GM10847 (cell line): ENCODE results near the gene TRIM63.

Experiments
- POLR2A ChIP-seq: IDR thresholded peaks from 2 replicates; pipeline ENCODE4 v1.6.1; 2011; ENCODE audit not compliant: insufficient read length; ENCODE audit errors: extremely low read depth

Gene TRIM63

DNA sequence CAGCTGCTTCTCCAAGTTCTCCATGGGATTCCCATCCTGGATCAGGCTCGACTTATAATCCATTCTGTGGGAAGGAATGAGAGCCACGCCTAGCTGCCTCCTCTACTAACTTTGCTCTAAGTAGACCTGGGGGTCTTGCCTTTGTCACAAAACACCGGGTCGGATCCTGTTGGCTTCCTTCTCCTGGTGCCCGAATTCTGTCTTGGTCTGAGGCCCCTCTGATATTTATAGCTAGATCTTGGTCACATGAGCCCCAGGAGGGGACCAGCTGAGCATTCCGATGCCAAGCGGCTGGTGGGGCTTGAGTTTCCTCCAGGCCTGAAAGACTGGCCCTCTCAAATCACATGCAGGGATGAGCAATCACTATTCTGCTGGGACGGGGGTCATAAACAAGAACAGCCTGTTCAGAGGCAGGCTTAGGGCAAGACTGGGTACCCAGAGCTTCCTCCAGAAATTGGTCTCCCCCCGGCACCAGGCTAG is at the start of gene TRIM63:
Gene TRIM63, minus strand, starts transcription at position 199 of the 480 bp plus-strand sequence. Its CDS starts 136 bp downstream, at position 63.
- TF ChIP-seq POLR2A = no peak

DNA sequence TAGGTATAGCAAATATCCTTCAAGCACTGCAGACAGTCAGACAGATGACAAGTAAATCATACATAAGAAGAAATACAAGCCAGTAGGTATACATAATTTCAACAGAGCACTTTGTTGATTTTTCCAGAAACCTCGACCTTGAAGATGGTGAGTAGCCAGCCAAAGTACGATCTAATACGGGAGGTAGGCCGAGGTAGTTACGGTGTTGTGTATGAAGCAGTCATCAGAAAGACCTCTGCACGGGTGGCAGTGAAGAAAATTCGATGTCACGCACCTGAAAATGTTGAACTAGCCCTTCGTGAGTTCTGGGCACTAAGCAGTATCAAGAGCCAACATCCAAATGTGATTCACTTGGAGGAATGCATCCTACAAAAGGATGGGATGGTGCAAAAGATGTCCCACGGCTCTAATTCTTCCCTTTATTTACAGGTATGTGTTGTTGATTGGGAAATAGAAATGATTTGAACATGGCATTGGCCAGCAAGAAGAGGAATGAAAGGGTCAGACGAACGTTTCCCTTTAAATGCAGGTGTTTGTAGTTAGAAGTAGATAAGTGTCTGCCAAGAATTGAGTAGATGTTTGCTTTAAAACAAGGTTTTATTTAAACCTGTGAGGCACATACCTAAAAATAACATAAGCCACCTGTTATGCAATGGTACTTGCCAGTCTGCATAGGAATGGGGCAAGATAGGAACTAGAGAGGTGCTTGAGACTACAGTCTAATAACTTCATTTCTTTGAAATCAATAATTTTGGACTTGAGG is 46.9 kb upstream of the TRIM63 start:
- no peak for TF ChIP-seq POLR2A

DNA sequence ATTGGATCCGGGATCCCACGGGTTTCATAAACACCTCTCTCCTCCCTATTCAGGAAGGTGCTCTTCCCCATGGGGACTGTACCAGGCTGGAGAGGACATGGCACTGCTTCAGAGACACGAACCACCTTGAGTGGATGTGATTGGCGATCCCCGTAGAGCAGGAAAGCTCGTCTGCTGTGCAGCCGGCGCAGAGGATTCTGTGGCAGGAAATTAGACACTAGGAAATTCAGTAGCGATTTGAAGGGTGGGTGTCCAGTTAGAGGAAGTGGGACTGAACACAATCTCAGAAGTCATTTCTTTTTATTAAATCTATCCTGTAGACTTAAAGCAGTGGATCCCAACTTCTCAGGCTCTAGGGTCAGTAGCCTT is 45.0 kb upstream of the TRIM63 start:
- no peak for TF ChIP-seq POLR2A

DNA sequence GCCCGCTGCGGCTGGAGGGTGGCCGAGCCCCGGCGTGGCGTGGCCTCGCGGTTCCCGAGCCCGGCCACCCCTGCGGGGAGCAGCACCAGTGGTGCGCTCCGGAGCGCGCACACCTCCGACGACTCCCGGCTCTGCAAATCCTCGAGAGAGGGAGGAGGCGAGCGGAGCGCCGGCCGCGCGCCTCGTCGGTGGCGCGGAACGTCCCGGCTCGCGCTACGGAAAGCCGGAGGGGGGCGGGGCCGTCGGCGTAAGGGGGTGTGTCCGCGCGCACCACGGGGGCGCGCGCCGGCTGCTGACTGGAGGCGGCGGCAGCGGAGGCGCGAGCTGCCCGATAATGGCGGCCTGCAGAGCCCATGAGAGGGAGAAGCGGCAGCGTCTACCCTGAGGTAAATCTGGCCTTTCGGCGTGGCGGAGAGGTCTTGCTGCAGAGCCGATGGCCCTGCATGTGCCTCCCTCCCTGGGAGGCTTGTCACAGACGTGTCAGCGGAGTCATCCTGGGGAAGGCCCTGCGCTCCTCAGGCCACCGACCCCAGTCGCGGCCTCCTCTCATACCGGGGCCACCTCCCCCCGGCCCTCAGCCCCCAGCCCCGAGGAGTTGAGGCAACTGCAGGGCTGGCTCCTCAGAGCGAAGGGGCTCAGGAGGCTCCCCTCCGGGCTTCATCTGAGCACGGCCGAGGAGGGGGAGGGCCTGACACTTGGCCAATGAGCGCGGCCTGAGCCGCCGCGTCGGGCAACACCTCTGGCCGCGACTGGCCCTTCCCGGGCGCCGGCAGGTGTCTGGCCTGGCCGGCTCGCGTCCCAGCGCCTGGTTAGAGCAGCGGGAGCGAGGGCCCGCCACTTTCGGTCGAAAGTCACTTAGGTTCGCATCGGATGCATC is 44.3 kb upstream of the TRIM63 start, which contains the start of gene PDIK1L:
Gene PDIK1L, plus strand, starts transcription at position 295 of the 877 bp plus-strand sequence. CDS start 2,485 bp downstream, outside the sequence.
- no peak for TF ChIP-seq POLR2A

DNA sequence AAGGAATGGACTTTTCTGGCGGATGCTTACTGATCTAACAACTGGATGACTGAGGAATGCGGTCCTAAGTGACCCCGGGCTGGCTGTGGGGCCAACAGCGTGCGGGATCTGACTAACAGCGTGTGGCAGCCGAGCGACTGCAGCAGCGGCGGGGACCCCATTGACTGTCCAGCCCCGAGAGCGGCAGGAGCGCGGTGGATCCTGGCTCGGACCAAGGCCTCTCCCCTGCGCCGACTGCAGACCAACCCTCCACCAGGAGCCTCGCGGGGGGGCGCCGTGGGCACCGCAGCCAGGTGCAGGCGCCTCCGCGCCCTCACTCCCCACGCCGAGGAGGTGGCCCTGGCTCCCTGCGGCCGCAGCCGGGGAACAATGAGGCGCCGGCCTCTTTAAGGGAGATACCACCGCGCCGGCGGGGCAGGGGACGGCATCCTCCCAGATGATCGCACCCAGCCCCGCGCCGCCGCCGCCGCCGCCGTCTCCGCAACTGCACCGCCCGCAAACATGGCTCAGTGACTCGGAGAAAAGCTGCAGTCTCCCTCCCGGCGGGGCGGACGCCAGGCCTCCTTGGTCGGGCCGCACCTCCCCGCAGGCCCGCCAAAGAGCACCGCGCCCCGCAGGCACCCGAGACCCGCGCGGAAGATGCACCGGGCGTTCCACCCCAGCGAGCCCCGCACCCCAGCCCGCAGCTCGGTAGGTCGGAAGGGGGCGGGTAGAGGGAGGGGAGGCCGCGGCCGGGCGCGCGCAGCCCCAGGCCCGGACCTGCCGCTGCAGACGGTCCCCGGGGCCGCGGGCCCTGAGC is 43.5 kb upstream of the TRIM63 start:
- peak; percentile 46 for TF ChIP-seq POLR2A

GRCh38 chr1:26109229-26110164 is 42.1 kb upstream of the TRIM63 start:
- no peak for TF ChIP-seq POLR2A

GRCh38 chr1:26102526-26102925 is 35.1 kb upstream of the TRIM63 start:
- TF ChIP-seq POLR2A = no peak

- no peak for TF ChIP-seq POLR2A
These were observed 34.7 kb upstream of the TRIM63 start for GRCh38 chr1:26102119-26102518.

DNA sequence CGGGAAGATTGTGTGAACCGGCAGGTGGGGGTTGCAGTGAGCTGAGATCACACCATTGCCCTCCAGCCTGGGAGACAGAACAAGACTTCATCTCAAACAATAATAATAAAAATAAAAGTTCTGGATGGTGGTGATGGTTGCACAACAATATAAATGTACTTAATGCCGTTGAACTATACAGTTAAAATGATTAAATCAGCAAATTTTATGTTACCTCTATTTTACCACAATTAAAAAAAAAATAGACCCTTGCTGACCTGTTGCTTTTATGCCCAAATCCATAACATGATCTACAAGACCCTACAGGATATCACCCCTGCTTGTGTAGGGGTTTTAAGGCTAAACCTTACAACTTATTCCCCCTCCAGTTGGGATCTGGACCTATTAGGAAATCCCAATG is 32.4 kb upstream of the TRIM63 start:
- TF ChIP-seq POLR2A = no peak

GRCh38 chr1:26098602-26099001 is 31.2 kb upstream of the TRIM63 start:
- TF ChIP-seq POLR2A = no peak

- no peak for TF ChIP-seq POLR2A
These were observed 30.3 kb upstream of the TRIM63 start for GRCh38 chr1:26097696-26098095.

DNA sequence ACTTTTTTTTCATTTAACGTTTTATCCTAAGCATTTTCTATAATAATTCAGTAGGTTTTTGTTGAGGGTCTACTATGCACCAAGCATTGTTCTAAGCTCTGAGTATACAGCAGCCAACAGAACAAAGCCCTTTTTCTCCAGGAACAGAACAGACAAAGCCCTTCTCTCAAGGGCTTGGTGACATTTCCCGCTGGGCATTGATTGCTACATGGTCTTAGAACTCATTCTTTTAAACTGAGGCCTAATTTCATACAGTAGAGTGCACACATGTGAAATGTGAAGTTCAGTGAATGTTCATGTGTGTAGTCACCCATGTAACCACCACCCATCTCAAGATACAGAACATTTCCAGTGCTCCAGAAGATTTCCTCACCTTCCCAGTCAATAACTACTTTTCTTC is 29.0 kb upstream of the TRIM63 start:
- TF ChIP-seq POLR2A = no peak

- no peak for TF ChIP-seq POLR2A
These were observed 27.4 kb upstream of the TRIM63 start for GRCh38 chr1:26094677-26095383.
